GM18505 (cell line): Measurements from ENCODE around the gene ITGB1.

ENCODE experiments used
- ATAC-seq: cut with Tn5 transposase; IDR thresholded peaks from one replicate; pipeline ENCODE4 v1.9.1; 2021; ENCODE audit not compliant: unreplicated experiment
- POLR2A ChIP-seq: IDR thresholded peaks from 4 replicates; pipeline ENCODE4 v1.6.1; 2011; ENCODE audit warnings: borderline replicate concordance; ENCODE audit not compliant: insufficient read depth, insufficient read length; ENCODE audit errors: extremely low read depth

The ITGB1 gene

GRCh38 chr10:32971536-32972091 is 13.6 kb upstream of the ITGB1 start:
- ATAC-seq = no peak
- TF ChIP-seq POLR2A = no peak

- peak; percentile 72 for ATAC-seq
- no peak for TF ChIP-seq POLR2A
These were observed 12.9 kb upstream of the ITGB1 start for GRCh38 chr10:32970910-32971309.

GRCh38 chr10:32964270-32964669 is 6.2 kb upstream of the ITGB1 start:
- no peak for ATAC-seq
- TF ChIP-seq POLR2A = no peak

GRCh38 chr10:32963096-32963495 is 5.1 kb upstream of the ITGB1 start:
- ATAC-seq = no peak
- TF ChIP-seq POLR2A = no peak

GRCh38 chr10:32962521-32962920 is 4.5 kb upstream of the ITGB1 start:
- no peak for ATAC-seq
- TF ChIP-seq POLR2A = no peak

- ATAC-seq = no peak
- TF ChIP-seq POLR2A = no peak
These were observed 3.9 kb upstream of the ITGB1 start for GRCh38 chr10:32961895-32962369.

- no peak for TF ChIP-seq POLR2A
- ATAC-seq = no peak
These were observed 3.4 kb upstream of the ITGB1 start for GRCh38 chr10:32961343-32961894.

- TF ChIP-seq POLR2A = no peak
- no peak for ATAC-seq
These were observed 2.0 kb upstream of the ITGB1 start for GRCh38 chr10:32960022-32960421.

GRCh38 chr10:32959006-32959920 is 1.2 kb upstream of the ITGB1 start:
- no peak for TF ChIP-seq POLR2A
- peak; percentile 44 for ATAC-seq

GRCh38 chr10:32957341-32958084 is 517 bp downstream of the ITGB1 start:
- peak; percentile 25 for ATAC-seq
- no peak for TF ChIP-seq POLR2A

- no peak for TF ChIP-seq POLR2A
- no peak for ATAC-seq
These were observed 1.4 kb downstream of the ITGB1 start for GRCh38 chr10:32956365-32957197.

- TF ChIP-seq POLR2A = no peak
- ATAC-seq = no peak
These were observed 2.2 kb downstream of the ITGB1 start for GRCh38 chr10:32955790-32956189.

GRCh38 chr10:32955299-32955772 is 2.7 kb downstream of the ITGB1 start:
- no peak for TF ChIP-seq POLR2A
- no peak for ATAC-seq
